NCI-H146 (cell line): Measurements from ENCODE around the gene SVEP1.
A peak's percentile ranks its signal among the peaks of the same experiment; 100 is the strongest.
"Not testable (repeated sequence)": the region's sequence is repeated elsewhere in the genome, so short reads cannot be mapped to it uniquely, and the experiment has no call there.

ENCODE experiments used
- DNase-seq: peaks from one replicate; lab custom pipeline; 2025; lab: John Stamatoyannopoulos, UW

SVEP1 gene

GRCh38 chr9:110579034-110579861, at the start of gene SVEP1:
Gene SVEP1 (minus strand): TSS chr9:110579741. CDS start chr9:110579543, 198 bp downstream.
- DNase-seq: peak; percentile 1

GRCh38 chr9:110626101-110626829, 46.7 kb upstream of the SVEP1 start:
- DNase-seq: no peak

DNA sequence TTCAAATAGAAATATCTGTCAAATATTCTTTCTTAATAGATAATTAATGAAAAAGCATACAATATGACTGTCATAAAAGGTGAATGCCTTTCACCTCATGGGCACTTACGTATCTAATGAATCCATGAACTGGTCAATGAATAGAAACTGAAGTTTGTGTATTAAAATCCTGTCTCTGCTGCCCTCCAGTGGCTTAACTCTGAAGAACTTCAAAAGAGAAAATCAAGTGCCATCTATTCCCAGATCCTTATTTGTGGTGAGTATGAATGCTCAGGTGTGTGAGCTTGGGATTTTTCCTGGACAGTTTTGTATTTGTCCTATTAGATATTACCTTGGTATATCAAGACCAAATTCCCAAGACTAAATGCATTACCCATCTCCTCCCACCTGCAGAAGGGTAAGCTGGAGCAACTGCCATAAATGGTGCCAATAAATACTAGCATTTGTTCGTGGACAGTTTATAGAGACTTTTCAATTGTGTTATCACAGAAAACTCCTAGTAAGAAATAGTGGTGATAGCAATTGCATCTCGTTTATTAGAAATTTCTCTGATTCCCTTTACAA, 44.0 kb upstream of the SVEP1 start:
- peak; percentile 14 for DNase-seq

DNA sequence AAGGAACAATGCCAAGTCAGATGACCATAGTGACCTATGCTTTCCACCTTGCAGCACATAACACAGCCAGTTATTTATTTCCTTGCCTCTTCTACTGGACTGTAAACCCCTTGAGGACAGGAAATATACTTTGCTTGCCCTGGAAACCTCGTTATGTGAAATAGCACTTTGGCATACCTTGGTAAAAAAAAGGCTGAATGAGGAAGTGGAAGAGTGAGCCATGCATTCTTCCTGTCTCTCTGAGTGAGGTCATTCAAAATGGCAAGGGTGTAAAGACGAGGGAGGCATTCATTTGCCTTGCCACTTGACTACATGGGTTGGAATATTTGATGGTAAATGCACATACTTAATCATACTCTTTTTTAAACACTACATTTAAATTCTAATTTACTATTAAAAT, 42.8 kb upstream of the SVEP1 start:
- DNase-seq: no peak

DNA sequence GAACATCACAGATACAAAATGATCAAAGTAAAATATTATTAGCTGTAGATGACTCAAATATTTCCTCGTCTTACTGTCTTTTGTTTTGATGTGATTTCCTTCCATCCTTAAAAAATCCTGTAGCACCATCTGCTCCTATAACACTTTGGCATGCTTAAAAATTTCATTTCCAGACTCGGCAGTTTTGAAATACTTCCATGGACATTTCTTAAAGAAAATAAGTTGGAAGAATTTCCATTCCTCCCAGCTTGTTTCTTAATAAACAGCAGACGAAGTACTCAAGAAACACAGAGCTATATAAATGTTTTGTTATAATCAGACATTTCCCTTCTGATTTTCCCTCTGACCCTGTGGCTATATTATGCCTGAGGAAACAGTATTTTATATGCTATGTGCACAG, 41.2 kb upstream of the SVEP1 start:
- no peak for DNase-seq

DNA sequence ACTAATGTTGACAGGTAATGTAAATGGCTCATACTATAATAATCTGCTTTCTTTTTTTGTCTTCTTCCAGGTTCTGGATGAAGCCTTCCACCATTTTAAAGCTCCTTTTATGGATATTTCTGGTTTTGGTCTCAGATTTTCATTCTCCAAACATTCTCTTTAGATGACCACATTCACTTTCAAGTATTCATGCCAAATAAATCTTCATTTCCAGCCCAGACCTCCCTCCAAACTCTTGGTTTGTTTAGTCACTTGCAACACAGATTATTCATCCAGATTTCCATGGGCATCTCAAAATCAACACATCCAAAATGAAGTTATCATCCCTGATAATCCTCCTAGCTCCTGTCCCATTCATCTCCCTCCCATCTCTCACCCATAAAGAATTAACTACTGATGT, 40.3 kb upstream of the SVEP1 start:
- no peak for DNase-seq

GRCh38 chr9:110615498-110615897, 36.0 kb upstream of the SVEP1 start:
- no peak for DNase-seq

- DNase-seq: not testable (repeated sequence)
These were observed 35.0 kb upstream of the SVEP1 start for GRCh38 chr9:110614576-110614975.

- DNase-seq: no peak
These were observed 26.7 kb upstream of the SVEP1 start for GRCh38 chr9:110606179-110606790.

- no peak for DNase-seq
These were observed 26.0 kb upstream of the SVEP1 start for GRCh38 chr9:110605565-110605964.

DNA sequence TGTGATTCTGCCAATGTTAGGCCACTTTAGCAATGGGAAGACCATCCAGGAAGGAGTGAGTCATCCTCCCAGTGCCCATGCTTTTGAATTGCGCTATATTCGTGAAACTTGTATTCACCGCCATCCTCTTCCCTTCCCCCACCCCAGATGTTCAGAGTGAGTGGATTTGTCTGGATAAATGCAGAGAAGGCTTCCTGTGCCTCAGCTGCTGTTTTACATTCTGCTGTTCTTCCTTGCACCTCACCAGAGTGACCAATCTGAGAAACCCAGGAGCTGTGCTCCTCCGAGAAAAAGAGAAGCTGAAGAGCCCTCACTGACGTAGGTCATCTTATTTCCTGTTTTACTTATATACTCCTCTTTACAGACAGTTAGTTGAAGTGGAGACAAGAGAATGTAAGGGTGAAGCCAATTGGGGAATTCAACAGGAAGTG, 24.6 kb upstream of the SVEP1 start:
- DNase-seq: no peak

- DNase-seq: no peak
These were observed 22.7 kb upstream of the SVEP1 start for GRCh38 chr9:110602281-110602680.

DNA sequence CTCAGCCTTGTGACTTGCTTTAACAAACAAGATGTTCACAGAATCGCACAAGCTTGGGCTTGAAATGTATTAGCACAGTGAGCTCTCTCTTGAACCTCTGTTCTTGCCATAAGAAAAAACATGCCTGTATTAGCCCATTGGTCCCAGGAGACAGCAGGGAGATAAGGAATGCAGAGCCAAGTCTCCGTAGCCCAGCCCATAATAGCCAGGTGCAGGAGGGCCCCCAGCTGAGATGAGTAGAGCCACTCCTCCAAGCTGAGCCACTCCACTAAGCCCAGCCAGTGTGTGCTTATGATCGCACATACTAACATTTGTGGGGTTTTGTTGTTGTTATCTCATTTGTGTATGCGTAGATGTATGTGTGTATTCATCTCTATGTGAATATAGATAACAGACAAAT, 21.6 kb upstream of the SVEP1 start:
- DNase-seq: no peak

DNA sequence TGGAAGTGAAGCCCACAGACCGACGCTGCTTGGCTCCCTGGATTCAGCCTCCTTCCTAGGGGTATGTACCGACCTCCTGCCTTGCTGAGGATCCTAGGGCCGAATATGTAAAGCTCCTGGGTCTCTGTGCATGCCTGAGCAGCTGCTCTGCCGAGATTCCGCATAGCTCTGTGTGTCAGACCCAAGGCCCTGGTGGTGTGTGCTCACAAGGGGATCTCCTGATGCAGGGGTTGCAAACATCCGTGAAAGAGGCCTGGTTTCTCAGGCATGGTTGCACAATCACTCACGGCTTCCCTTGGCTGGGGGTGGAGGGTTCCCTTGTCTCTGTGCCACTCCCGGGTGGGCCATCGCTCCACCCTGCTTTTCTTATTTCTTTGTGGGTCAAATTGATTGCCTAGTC, 19.9 kb upstream of the SVEP1 start:
- no peak for DNase-seq

- no peak for DNase-seq
These were observed 12.7 kb upstream of the SVEP1 start for GRCh38 chr9:110592044-110592830.

- no peak for DNase-seq
These were observed 12.0 kb upstream of the SVEP1 start for GRCh38 chr9:110591526-110591925.

DNA sequence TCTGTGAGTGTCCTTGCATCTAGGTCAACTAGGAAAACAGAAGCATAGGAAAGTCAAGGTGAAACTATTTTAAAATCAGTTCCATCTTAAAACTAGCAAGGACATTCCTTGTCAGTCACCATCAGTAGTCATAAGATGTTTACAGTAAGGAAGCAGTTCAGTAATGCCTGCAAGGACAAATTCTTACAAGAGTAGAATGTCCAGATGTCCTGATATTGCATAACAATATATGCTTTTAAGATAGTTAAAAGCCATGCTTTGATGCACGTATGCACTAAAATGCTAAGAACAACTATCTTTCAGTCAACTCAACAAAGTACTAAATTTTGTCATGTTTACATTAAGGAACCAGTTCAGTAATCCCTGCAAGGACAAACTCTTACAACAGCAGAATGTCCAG, 11.3 kb upstream of the SVEP1 start:
- DNase-seq: no peak

DNA sequence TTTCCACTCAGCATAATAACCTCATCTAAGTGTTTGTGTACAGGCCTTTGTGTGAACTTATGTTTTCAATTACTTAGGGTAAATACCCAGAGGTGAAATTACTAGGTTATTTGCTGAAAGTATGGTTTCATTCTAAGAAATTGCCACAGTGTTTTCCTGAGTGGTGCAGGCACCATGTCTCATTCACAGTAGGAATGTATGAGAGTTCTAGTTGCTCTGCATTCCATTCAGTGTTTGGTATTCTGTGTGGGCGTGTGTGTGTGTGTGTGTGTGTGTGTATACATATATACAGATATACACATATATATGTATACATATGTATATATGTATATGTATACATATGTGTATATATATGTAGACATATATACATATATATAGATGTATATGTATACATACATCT, 8.8 kb upstream of the SVEP1 start:
- no peak for DNase-seq

DNA sequence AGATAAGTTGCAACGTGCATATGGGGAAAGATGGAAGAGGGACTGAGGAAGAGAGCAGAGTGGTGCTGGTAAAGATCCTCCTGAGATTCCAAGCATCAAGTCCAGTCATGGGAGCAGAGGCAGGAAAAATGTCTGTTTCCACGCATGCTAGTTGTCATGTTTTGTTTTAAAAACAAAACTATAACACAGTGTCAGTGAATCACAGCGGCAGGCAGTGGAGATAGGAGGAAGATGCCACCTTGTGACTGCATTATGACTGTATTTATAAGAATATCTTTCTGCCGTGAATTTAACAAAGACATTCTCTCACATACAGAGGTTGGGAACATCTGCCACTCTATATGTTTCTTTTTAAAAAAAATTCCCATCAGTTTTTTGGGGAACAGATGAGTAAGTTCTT, 3.7 kb upstream of the SVEP1 start:
- no peak for DNase-seq

- DNase-seq: no peak
These were observed 2.6 kb upstream of the SVEP1 start for GRCh38 chr9:110582156-110582555.

DNA sequence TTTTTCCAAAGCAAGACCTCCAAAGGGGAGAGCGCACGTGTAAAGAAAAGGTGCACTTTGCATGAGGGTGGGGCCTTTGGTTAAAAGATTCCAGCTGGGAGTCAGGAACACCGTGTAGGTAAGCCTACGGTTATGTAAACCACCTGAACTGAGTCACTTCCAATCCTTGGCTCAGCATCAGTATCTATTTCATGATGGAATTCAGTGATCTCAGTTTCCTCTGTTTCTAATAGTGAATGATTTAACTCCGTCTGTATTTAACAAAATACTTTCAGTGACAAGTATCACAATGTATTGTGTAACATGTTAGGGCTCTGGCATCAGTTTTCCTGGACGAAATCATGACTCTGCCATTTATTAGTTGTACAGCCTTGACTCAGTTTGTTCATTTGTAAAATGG, 1.3 kb upstream of the SVEP1 start:
- DNase-seq: no peak

GRCh38 chr9:110579862-110580219, 300 bp upstream of the SVEP1 start:
- DNase-seq: no peak
